Measurements from ENCODE around the gene CMTM2.

The CMTM2 gene

GRCh38 chr16:66600477-66600876 lies 21.2 kb downstream of the CMTM2 start:
- H3K9me3 ChIP-seq (ENCODE audit: control insufficient read depth, insufficient read depth, low read depth, low read length): no peaks in the 10 kb centered on the region

DNA sequence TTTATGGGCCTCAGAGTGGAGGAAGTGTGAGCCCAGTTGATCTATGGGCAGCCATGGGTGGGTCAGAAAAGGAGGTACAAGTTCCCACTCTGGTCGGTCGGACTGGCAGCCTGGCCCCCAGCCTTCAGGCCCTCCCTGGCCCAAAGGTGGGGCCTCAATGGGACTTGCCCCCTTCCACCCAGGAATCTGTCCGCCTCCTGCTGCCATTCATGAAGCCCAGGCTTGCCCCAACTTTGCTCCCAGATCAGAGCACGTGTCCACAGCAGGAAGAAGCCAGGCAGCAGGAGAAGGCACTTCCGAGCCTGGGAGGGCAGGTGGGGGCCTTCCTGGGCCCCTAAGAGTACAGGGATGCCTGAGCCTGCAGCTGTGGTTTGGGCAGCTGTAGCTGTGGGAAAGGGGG lies 22.2 kb downstream of the CMTM2 start:
- Histone ChIP-seq H3K9ac (ENCODE audit: low read length) (no peak overlapping the region), H3K27me3 (ENCODE audit: control insufficient read depth, insufficient read depth, low read length) (peaks cover 3% of the 10 kb centered on the region; the same call in 1 of the 2 replicates), H3K4me1 (ENCODE audit: control insufficient read depth, insufficient read depth, low read length) (peaks cover 10% of the 10 kb centered on the region), H3K27ac (ENCODE audit: low read depth, low read length) (no peak overlapping the region), H3K4me3 (ENCODE audit: low read depth, low read length) (no peak overlapping the region), H3K9me3 (ENCODE audit: control insufficient read depth, insufficient read depth, low read depth, low read length) (no peaks in the 10 kb centered on the region), H3K36me3 (ENCODE audit: control insufficient read depth, insufficient read depth, low read length) (no peaks in the 10 kb centered on the region)

More at GRCh38 chr16:66600477-66600876, 21.2 kb downstream of the CMTM2 start:
- peaks cover 3% of the 10 kb centered on the region; the same call in 1 of the 2 replicates for H3K27me3 ChIP-seq (ENCODE audit: control insufficient read depth, insufficient read depth, low read length)
- H3K4me1 ChIP-seq (ENCODE audit: control insufficient read depth, insufficient read depth, low read length): no peaks in the 10 kb centered on the region
- no peak overlapping the region for H3K4me3 ChIP-seq (ENCODE audit: low read depth, low read length)
- H3K9ac ChIP-seq (ENCODE audit: low read length): no peak overlapping the region
- H3K27ac ChIP-seq (ENCODE audit: low read depth, low read length): no peak overlapping the region
- H3K36me3 ChIP-seq (ENCODE audit: control insufficient read depth, insufficient read depth, low read length): no peaks in the 10 kb centered on the region

- Histone ChIP-seq H3K9ac (ENCODE audit: low read length) (peak overlapping the region; percentile 53), H3K9me3 (ENCODE audit: control insufficient read depth, insufficient read depth, low read depth, low read length) (no peaks in the 10 kb centered on the region), H3K27me3 (ENCODE audit: control insufficient read depth, insufficient read depth, low read length) (peaks cover 3% of the 10 kb centered on the region; the same call in 1 of the 2 replicates), H3K27ac (ENCODE audit: low read depth, low read length) (no peak overlapping the region; the same call in 1 of the 2 replicates), H3K4me3 (ENCODE audit: low read depth, low read length) (peak overlapping the region; percentile 64), H3K36me3 (ENCODE audit: control insufficient read depth, insufficient read depth, low read length) (peaks cover 1% of the 10 kb centered on the region), H3K4me1 (ENCODE audit: control insufficient read depth, insufficient read depth, low read length) (peaks cover 21% of the 10 kb centered on the region)
These were observed 24.5 kb downstream of the CMTM2 start for GRCh38 chr16:66603537-66604375.

GRCh38 chr16:66604376-66605176 lies 25.3 kb downstream of the CMTM2 start, which contains the start of gene CMTM3:
Gene CMTM3, plus strand, starts transcription at chr16:66604704. Its CDS starts 102 bp downstream, at chr16:66604806.
- peak within 1 kb of the TSS; percentile 50; the same call in 1 of the 2 replicates for H3K27ac ChIP-seq (ENCODE audit: low read depth, low read length)
- H3K36me3 ChIP-seq (ENCODE audit: control insufficient read depth, insufficient read depth, low read length): peaks cover 9% of the 10 kb centered on the region
- H3K9me3 ChIP-seq (ENCODE audit: control insufficient read depth, insufficient read depth, low read depth, low read length): no peaks in the 10 kb centered on the region
- H3K4me1 ChIP-seq (ENCODE audit: control insufficient read depth, insufficient read depth, low read length): peaks cover 27% of the 10 kb centered on the region
- peaks cover 3% of the 10 kb centered on the region; the same call in 1 of the 2 replicates for H3K27me3 ChIP-seq (ENCODE audit: control insufficient read depth, insufficient read depth, low read length)
- H3K9ac ChIP-seq (ENCODE audit: low read length): peak within 1 kb of the TSS; percentile 63
- H3K4me3 ChIP-seq (ENCODE audit: low read depth, low read length): peak within 1 kb of the TSS; percentile 64

- Histone ChIP-seq H3K36me3 (ENCODE audit: control insufficient read depth, insufficient read depth, low read length) (peaks cover 17% of the 10 kb centered on the region), H3K4me3 (ENCODE audit: low read depth, low read length) (peak overlapping the region; percentile 64), H3K4me1 (ENCODE audit: control insufficient read depth, insufficient read depth, low read length) (peaks cover 27% of the 10 kb centered on the region), H3K27me3 (ENCODE audit: control insufficient read depth, insufficient read depth, low read length) (peaks cover 3% of the 10 kb centered on the region; the same call in 1 of the 2 replicates), H3K9me3 (ENCODE audit: control insufficient read depth, insufficient read depth, low read depth, low read length) (no peaks in the 10 kb centered on the region), H3K27ac (ENCODE audit: low read depth, low read length) (peak overlapping the region; percentile 50; the same call in 1 of the 2 replicates), H3K9ac (ENCODE audit: low read length) (peak overlapping the region; percentile 63)
These were observed 26.1 kb downstream of the CMTM2 start for GRCh38 chr16:66605177-66605978.

DNA sequence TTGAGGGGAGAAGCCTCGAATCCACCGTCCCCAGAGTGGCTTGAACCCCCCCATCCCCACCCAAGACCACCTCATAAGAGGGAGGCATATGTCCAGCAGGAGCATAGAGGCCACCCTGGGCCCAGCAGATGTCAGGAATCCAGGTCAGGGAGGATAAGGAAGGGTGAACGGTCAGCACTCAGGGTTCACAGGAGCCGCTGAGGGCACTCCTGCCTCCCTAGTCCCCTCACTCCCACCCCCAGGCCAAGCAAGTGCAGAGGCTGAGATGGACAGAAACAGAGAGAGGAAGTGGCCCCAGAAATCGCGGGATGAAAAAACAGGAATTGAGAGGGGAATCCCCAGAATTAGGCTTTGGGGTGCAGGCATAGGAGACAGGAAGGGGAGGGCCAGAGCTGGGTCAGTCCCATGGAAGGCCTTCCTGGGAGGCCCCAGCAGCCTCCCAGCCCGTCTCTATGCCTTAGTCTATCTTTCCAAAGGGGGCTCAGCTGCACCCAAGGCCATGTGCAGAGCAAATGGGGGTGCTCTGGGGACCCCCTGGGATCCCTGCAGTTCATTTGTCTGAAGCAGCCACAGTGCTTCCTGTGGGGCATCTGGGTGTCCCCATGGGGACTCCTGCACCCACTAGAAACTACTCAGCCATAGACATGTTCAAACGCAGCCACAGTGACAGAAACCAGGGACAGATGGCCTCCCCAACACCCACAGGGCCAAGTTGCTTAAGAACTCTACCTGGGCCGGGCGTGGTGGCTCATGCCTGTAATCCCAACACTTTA lies 26.9 kb downstream of the CMTM2 start:
- no peak overlapping the region for H3K27ac ChIP-seq (ENCODE audit: low read depth, low read length)
- no peaks in the 10 kb centered on the region for H3K9me3 ChIP-seq (ENCODE audit: control insufficient read depth, insufficient read depth, low read depth, low read length)
- H3K9ac ChIP-seq (ENCODE audit: low read length): peak overlapping the region; percentile 35
- H3K4me3 ChIP-seq (ENCODE audit: low read depth, low read length): peak overlapping the region; percentile 64
- H3K4me1 ChIP-seq (ENCODE audit: control insufficient read depth, insufficient read depth, low read length): peaks cover 27% of the 10 kb centered on the region
- peaks cover 24% of the 10 kb centered on the region for H3K36me3 ChIP-seq (ENCODE audit: control insufficient read depth, insufficient read depth, low read length)
- H3K27me3 ChIP-seq (ENCODE audit: control insufficient read depth, insufficient read depth, low read length): peaks cover 3% of the 10 kb centered on the region; the same call in 1 of the 2 replicates

DNA sequence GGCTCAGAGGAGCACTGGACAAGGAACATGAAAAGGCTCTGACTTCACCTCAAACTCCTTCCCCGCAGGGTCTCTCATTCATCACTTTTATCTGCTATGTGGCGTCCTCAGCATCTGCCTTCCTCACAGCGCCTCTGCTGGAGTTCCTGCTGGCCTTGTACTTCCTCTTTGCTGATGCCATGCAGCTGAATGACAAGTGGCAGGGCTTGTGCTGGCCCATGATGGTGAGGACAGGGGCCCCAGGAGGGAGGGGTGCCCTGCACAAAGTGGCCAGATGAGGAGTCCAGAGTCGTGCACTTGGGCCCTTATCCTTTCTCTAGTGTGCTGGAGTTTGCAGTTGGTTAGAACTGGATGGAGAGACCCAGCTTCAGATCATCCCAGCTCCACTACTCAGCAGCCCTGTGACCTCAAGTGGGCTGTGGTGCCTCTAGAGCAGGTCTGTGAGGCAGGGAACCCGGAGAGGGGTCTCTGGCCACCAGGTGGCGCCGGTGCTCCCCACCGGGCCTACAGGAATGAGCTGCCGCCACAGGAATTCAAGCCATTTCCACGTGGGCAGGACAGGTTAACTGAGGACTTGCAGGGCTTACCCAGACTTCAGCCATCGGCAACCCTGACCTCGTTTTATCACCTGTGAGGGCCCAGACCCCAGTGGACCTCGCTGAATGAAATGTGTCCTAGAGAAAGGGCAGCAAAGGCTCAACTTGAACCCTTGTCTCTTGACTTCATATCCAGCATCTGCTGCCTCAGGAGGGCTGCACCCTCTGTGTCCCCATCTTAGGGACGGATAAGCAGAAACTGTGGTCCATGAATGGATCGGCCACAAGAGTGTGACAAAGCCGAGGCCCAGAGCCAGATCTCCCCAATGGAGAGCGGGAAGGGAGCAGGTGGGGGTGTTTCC lies 29.2 kb downstream of the CMTM2 start:
- Histone ChIP-seq H3K4me3 (ENCODE audit: low read depth, low read length) (no peak overlapping the region), H3K9ac (ENCODE audit: low read length) (no peak overlapping the region), H3K9me3 (ENCODE audit: control insufficient read depth, insufficient read depth, low read depth, low read length) (peaks cover 1% of the 10 kb centered on the region; the same call in 1 of the 2 replicates), H3K27ac (ENCODE audit: low read depth, low read length) (no peak overlapping the region), H3K36me3 (ENCODE audit: control insufficient read depth, insufficient read depth, low read length) (peaks cover 47% of the 10 kb centered on the region), H3K27me3 (ENCODE audit: control insufficient read depth, insufficient read depth, low read length) (no peaks in the 10 kb centered on the region), H3K4me1 (ENCODE audit: control insufficient read depth, insufficient read depth, low read length) (peaks cover 27% of the 10 kb centered on the region)

GRCh38 chr16:66609139-66609510 lies 29.9 kb downstream of the CMTM2 start:
- no peaks in the 10 kb centered on the region for H3K27me3 ChIP-seq (ENCODE audit: control insufficient read depth, insufficient read depth, low read length)
- no peak overlapping the region for H3K9ac ChIP-seq (ENCODE audit: low read length)
- H3K36me3 ChIP-seq (ENCODE audit: control insufficient read depth, insufficient read depth, low read length): peaks cover 53% of the 10 kb centered on the region
- H3K9me3 ChIP-seq (ENCODE audit: control insufficient read depth, insufficient read depth, low read depth, low read length): peaks cover 6% of the 10 kb centered on the region; the same call in 1 of the 2 replicates
- H3K4me3 ChIP-seq (ENCODE audit: low read depth, low read length): no peak overlapping the region
- peaks cover 27% of the 10 kb centered on the region for H3K4me1 ChIP-seq (ENCODE audit: control insufficient read depth, insufficient read depth, low read length)
- no peak overlapping the region for H3K27ac ChIP-seq (ENCODE audit: low read depth, low read length)

- peaks cover 63% of the 10 kb centered on the region for H3K36me3 ChIP-seq (ENCODE audit: control insufficient read depth, insufficient read depth, low read length)
- H3K27me3 ChIP-seq (ENCODE audit: control insufficient read depth, insufficient read depth, low read length): no peaks in the 10 kb centered on the region
- H3K9ac ChIP-seq (ENCODE audit: low read length): no peak overlapping the region
- no peak overlapping the region for H3K27ac ChIP-seq (ENCODE audit: low read depth, low read length)
- H3K4me3 ChIP-seq (ENCODE audit: low read depth, low read length): no peak overlapping the region
- H3K9me3 ChIP-seq (ENCODE audit: control insufficient read depth, insufficient read depth, low read depth, low read length): peaks cover 7% of the 10 kb centered on the region; the same call in 1 of the 2 replicates
- peaks cover 27% of the 10 kb centered on the region for H3K4me1 ChIP-seq (ENCODE audit: control insufficient read depth, insufficient read depth, low read length)
These were observed 31.0 kb downstream of the CMTM2 start for GRCh38 chr16:66610111-66610820.
